GM21576 (cell line): ENCODE results near the gene EML1.

Experiments
- ATAC-seq: cut with Tn5 transposase; IDR thresholded peaks from one replicate; pipeline ENCODE4 v1.9.1; 2021; ENCODE audit warnings: mild to moderate bottlenecking, moderate library complexity; ENCODE audit not compliant: unreplicated experiment

Gene EML1

DNA sequence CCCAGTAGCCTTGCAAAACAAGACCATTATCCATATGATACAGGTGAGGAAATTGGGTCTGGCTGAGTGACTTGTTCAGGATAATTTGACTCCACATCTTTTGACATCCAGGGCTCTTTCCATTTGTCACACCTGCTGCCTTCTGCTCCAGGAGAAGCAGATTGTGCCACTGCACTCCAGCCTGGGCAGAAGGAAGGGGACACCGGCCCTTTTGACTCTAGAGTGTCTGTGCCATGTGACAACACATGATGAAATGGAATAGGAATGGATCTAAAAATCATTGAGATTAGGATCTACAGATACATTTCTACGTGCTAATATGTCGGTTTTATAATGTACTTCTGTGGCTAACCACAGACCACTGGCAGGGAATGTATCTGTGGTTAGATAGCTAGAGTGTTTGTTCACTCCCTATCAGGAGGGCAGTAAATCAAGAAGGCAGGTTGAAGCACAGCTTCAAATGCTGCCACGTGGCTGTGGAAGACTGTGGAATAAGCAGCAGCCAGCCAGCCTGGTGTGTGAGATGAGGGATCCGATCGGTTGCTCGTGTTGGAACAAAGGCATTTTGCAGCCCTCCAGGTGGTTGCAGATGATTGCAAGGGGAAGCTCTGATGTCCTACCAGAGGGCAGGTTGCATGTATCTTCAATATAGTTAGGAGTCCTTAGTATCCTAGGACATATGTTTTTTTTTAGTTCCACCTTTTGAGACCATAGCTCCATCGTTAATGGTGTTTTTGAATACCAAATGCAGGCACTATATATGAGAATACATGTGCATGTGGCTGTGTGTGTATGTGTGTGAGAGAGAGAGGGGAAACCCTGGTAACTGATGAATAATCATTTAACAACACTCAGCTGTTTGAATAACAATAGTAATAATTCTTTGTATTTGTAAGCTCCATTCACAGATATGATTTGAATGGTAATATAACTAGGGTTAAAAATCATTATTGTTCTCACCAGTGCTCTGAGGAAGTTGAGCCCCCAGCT lies 28.6 kb downstream of the EML1 start:
- ATAC-seq, result no peak

DNA sequence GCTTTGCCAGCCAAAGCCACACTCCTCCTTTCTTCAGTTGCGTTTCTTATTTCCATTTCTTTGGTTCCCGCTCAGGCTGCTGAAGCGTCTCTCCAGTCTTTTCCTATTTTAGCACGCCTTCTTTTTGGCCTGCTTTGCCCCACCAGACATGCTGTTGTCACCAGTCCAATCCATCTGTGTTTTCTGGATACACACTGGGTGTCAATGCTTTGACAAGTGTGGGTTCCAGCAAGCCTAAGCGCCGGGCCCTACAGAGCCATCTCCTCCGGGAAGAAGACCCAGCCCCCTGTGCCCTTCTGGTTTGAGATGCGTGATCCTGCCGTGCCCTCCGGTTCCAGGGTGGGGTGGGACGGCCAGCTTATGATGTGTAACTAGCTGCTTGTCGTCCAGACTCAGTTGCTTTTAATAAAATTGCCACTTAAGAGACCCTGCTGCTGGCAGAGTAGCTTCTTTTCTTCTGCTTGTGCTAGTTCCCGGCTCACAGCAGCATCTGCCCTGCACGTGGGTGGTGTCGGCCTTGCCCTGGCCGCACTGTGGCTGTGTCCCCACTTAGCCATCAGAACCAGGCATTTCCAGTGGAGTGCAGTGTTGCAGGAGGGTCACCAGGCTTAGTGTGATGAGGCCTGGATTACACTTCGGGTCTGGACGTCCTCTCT lies 29.7 kb downstream of the EML1 start:
- ATAC-seq, result no peak

DNA sequence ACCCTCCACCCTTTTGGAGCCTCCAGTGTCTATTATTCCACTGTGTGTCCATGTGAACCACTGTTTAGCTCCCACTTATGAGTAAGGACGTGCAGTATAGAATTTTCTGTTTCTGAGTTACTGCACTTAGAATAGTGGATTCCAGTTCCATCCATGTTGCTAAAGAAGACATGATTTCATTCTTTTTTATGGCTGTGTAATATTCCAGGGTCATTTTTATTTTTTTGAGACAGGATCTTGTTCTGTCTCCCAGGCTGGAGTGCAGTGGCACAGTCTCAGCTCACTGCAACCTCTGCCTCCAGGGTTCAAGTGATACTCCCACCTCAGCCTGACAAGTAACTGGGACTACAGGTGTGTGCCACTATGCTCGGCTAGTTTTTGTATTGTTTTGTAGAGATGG lies 31.6 kb downstream of the EML1 start:
- ATAC-seq, result no peak

DNA sequence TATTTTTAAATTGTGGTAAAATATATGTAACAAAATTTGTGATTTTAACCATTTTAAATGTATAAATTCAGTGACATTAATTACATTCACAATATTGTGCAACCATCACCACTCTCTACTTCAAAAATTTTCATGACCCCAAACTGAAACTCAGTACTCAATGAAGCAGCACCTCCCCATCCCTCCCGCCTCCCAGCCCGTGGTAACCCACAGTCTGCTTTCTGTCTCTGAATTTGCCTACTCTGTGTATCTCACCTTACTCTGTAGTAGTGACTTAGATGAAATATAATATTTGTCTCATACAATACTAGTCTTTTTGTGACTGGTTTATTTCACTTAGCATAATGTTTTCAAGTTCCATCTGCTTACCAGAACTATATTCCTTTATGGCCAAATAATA lies 36.2 kb downstream of the EML1 start:
- ATAC-seq, result no peak

DNA sequence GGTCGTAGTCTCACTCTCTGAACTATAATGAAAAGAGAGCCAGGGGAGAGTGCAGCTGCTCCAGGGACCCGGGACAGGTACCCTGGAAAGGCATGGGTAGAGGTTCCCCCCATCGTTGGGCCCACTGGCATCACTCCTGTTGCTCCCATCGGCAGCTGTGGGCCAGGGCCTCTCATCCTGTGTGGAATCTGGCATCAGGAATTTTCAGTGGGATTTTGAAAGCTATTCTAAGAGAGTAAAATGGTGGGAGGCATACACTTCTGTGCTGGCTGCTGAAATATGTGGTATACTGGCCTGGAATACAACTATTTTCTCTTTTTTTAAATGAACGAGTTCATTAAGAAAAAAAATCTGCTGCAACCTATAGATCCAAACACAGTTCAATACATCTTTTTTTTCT lies 38.1 kb downstream of the EML1 start:
- no peak for ATAC-seq

DNA sequence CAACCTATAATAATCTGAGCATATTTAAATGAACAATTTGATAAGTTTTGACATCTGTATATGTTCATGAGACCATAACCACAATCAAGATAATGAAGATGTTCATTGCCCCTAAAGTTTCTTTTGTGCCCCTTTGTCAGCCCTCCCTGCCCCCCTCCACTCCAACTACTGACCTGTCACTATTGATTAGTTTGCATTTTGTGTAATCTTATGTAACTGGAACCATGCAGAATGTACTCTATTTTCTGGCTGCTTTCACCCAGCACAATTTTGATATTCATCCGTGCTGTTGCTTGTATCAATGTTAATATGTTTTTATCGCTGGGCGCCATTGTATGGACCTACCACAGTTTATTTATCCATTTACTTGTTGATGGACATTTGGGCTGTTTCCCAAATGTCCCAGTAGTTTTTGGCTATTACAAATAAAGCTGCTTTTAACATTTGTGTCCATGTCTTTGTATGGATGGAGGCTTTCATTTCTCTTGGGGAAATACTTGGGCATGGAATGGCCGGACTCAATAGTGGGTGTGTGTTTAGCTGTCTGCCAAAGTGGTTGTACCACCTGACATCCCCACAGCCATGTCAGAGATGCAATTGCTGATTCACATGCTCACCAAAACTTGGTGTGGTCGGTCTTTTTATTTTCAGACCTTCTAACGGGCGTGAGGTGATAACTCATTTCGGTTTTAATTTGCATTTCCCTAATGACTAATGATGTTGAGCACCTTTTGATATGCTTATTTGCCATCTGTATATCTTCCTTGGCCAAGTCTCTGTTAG lies 38.9 kb downstream of the EML1 start:
- no peak for ATAC-seq

DNA sequence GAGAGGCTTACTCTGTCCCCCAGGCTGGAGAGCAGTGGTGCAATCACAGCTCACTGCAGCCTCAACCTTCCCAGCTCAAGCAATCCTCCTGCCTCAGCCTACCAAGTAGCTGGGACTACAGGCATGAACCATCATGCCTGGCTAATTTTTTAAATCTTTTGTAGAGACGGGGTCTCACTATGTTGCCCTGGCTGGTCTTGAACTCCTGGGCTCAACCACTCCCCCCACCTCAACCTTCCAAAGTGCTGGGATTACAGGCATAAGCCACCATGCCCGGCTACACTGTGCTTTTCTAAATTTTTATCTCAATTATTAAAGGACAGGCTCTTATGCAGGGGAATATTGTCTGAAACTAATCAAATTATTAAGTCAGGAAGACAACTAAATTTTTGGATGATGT lies 44.6 kb downstream of the EML1 start:
- no peak for ATAC-seq

DNA sequence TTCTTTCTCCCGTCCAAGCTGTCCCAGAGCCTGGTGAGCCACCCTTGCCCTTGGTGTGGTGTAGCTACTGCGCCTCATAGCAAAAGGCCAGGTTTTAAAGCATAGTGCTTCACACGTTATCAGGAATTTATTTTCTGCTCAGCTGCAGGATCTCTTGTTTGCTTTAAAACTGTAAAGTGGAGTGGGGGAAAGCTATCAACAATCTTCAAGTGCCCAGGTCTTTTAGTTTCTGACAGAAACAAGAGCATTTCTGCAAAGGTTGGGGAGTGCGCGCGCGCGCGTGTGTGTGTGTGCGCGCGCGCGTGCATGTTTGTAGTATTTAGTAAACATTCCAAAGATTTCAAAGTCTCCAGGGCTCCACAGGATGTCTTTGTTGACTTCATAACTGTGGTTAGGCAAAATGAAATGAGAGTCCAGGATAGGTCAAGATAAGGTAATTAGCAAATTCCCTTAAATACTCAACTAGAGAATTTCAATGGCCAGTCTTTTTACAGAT lies 45.5 kb downstream of the EML1 start:
- no peak for ATAC-seq

DNA sequence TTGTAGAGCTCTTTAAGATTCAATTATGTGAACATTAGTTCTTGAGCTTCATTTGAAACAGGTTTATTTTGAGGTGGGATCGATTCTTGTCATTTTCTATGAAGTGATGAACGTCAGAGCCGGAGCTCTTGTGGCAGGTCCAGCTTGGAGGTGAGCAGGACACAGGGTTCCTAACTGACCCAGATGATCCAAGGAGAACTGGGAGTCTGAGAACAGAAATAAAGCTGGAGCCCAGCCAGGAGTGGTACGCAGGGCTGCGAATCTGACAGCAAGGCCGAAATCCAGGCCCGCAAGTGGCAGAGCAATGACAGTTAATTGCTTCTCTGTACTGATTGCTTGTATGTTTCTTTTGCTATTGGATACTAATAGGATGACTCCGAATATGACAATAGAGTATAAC lies 46.5 kb downstream of the EML1 start:
- ATAC-seq, result no peak

DNA sequence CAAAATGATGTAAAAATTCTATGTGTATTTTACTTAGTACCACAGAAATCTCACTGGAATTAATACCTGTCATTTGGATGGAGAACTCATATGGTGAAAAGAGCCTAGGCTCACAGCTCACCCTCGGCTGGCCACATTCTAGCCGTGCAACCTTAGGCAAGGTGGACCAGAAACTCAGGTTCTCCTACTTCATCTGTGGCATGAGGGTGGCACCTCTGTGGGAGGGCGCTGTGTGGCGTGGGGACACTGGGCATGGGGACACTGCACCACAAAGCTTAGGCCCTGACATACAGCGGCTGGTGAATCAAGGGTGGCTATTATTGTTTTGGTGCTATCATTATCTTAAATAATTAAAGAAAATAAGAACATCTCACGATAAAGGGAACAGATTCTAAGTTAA lies 47.1 kb downstream of the EML1 start:
- ATAC-seq, result no peak

DNA sequence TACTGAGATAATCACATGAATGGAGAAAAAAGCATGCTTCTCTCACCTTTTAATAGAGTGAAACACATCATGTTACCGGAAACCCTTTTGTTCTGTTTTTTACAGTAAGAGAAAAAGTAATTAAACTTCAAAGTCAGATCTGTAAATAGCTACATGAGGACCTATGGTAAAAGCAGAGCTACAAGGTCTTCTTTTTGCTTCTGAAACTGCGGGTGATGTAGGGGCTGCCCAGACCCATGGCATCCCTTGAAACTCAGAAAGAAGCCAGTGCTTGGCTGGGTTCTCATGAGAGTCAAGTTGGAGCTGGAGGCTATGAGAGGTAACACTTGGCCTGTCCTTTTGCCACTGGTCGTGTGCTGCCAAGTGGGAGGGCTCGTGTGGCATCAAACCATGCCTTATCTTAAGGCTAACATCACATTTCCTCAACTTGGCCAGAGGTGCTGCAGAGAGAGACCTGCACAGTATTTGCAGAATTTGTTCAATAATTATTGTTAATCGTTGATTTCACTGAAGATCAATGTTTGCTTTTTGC lies 47.6 kb downstream of the EML1 start:
- ATAC-seq, result no peak

DNA sequence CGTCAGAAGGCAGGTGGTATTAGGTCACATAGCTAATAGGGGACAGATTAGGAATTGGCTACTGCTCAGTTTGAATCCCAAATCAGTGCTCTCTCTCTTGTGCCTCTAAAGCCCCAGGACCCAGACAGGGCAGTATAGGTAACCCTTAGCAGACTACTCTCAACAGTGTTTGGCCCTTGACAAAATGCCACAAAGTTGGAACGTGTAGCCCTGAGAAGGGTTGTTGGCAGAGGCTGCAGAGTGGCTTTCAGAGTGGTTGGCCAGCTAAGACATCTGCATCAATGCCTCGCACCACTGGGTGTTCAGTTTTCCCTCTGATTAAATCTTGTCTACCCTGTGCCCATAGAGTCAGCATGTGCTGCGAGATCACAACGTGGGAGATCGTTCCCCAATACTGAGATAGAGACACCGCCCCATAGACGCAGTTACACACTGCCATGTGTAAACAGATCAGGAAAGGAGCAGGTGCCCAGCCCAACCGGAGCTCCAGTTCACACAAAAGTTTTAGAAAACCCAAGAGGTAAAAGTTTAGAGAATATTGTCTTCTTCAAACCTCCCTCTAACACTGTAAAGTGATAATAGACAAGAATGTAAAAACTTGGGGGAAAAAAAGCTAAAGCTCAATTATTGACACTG lies 48.3 kb downstream of the EML1 start:
- ATAC-seq, result no peak

DNA sequence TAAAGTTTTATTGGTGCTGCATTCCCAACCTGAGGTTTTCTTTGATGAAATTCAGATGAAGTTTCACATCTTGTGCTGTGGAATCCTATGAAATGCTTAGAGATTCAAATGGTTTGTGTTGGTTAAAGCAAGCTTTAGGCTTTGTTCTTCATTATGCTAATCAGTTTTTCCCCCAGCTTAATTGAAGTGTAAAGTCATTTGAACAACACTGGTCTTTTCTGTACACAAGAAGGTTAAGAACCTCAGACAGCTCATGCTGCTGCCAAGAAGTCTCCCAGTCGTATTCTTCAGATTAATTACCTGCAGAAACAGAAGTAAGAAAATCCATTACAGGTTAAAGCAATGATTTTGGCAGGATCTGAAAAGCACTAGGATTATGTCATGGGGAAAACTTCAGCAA lies 48.9 kb downstream of the EML1 start:
- no peak for ATAC-seq

DNA sequence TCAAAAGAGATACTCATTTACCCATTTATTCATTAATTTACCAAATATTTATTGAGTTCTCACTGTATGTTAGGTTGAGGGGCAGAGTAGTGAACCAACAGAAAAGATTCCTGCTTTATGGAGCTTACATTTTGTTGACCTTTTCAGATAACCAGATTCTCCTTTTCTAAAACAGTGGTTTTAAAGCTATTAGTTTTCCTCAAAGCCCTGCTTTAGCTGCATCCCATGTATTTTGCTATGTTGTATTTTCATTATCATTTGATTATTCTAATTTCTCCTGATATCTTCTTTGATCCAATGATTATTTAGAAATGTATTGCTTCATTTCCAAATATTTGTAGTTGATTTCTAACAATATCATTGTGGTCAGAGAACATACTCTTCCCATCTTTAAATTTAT lies 53.6 kb downstream of the EML1 start:
- ATAC-seq, result no peak

DNA sequence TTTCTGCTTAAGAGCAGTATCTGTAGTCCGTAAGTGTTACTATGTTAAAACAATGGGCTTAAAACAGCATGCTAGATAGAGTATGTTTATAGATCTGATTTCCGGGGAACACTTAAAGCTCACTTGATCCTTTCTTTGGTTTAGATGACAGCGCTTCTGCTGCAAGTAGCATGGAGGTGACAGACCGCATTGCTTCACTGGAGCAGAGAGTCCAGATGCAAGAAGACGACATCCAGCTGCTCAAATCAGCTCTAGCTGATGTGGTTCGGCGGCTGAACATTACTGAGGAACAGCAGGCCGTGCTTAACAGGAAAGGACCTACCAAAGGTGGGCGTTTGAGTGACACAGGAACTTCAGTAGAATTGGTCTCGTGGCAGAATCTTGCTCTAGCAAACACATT lies 57.5 kb downstream of the EML1 start:
- no peak for ATAC-seq

DNA sequence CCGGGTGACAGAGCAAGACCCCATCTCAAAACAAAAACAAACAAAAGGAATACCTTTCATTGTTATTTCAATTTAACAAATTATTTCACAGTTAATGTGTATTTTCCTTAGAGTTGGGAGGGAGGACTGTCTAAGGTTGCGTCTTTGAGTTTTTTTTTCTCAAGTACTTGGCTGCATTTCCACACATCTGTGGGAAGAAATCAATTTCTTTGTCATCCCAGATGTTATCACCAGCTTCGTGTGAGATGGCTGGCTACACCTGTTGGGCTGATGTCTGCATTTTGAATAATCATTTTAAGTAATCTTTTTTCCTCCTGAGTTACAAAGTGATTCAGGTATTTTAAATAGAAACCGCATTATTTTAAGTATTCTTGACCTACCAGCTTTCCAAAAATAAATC lies 59.4 kb downstream of the EML1 start:
- no peak for ATAC-seq

DNA sequence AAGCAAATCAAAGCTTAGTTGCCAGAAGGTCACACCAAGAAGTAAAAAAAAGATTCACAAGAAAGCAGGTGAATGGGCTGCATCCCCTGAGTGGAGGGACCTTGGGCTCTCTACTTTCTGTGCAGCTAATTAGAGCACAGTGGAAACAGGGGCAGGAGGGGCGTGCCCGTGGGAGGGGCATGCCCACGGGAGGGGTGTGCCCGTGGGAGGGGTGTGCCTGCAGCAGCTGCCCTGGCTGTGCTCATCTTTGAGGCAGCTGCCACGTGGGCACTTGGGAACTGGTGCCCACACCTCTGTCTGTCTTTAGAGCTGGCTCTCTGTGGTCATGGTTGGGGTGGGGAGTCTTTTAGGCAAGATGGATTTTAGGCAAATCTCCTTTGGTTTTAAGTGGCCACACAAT lies 60.0 kb downstream of the EML1 start:
- ATAC-seq, result no peak

DNA sequence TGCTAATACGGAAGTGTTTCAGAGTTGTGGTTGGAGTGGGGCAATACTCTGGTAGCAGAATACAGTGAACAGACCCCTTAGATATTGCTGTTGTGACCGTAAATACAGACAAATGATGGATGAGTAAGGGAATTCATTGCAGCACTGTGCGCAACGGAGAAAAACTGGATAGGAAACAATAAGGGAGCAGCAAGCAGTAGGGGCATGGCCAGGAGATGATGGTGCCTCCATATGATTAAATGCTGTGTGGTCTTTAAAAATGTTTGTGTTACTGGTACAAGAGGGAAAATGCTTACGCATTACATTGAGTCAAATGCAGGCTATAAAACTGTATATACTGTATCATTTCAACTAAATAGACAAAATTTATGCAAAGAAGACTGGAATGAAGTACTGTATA lies 61.6 kb downstream of the EML1 start:
- no peak for ATAC-seq

DNA sequence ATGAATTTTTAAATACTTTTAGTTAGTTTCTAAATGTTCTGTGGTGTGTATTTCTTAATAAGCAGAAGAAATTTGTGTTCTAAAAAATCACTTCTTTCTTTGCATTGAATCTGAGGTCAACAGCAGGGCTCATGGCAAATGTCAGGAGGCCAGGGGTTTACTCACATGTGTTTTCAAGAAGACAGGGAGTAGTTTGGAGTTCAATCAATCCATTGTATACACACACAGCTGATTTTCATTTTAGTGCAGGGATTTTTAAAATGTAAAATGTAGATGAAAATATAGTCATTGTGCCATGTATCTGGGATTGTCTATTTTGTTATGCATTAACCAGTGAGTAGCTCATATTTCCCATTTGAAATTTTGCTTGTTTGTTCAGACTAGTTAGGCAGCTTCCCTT lies 62.1 kb downstream of the EML1 start:
- no peak for ATAC-seq

DNA sequence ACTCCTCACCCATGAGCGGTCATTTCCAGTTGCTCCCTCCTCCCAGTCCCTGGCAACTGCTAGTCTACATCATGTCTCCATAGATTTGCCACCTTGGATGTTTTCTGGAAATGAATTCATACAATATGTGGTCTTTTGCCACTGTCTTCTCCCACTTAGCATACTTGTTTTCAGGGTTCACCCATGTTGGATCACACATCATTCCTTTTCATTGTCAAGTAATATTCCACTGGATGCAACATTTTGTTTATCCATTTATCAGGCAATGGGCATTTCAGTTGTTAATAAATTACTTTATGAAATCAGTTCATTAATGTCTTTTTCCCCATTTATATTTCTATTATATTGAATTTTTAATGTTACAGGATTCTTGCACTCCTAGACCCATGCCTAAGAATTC lies 64.3 kb downstream of the EML1 start:
- ATAC-seq, result no peak

DNA sequence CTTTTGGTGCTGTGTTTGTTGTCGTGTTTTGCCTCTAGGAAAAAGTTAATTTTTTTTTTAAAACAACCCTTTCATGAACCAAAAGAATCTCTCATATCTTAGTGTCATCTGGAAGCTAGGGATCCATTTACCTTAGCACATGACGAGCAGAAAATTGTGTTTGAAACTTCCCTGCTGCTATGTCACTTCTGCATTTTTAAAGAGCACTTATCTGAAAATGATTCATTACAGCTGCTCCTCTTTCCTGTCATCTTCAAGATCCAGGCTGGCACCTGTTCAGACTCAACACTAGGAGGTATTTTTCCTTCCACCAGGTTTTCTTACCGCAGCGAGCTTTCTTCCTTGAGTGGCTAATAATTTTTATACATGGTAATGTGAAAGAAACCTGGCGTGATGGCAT lies 67.0 kb downstream of the EML1 start:
- ATAC-seq, result no peak
